Neuronal stem cell (in vitro differentiated cells): Measurements from ENCODE around the gene TBX5.

ENCODE experiments used
- DNase-seq: peaks from one replicate; pipeline ENCODE4 v3.0.0-alpha.2; 2013; ENCODE audit warnings: low spot score
- H2AFZ ChIP-seq: one replicate; pipeline ENCODE4 v1.6.1; 2013; ENCODE audit warnings: mild to moderate bottlenecking, low read length, inconsistent platforms
- H2AK5ac ChIP-seq: 2 replicates; pipeline ENCODE4 v1.6.1; 2013; ENCODE audit warnings: low read depth, mild to moderate bottlenecking, inconsistent platforms, low read length, moderate library complexity, mixed read lengths
- H2BK120ac ChIP-seq: 2 replicates; pipeline ENCODE4 v1.6.1; 2013; ENCODE audit warnings: low read depth, mild to moderate bottlenecking, inconsistent platforms, low read length, moderate library complexity, mixed read lengths
- H2BK12ac ChIP-seq: one replicate; pipeline ENCODE4 v1.6.1; 2013; ENCODE audit warnings: low read length, inconsistent platforms
- H2BK15ac ChIP-seq: 2 replicates; pipeline ENCODE4 v1.6.1; 2013; ENCODE audit warnings: mild to moderate bottlenecking, low read length, inconsistent platforms, mixed read lengths
- H2BK5ac ChIP-seq: one replicate; pipeline ENCODE4 v1.6.1; 2013; ENCODE audit warnings: inconsistent platforms, mild to moderate bottlenecking, low read length, moderate library complexity
- H3K14ac ChIP-seq: one replicate; pipeline ENCODE4 v1.6.1; 2013; ENCODE audit warnings: low read length, inconsistent platforms
- H3K18ac ChIP-seq: 2 replicates; pipeline ENCODE4 v1.6.1; 2013; ENCODE audit warnings: low read length, inconsistent platforms
- H3K23ac ChIP-seq: 2 replicates; pipeline ENCODE4 v1.6.1; 2013; ENCODE audit warnings: low read depth, mild to moderate bottlenecking, mixed read lengths, low read length, inconsistent platforms; ENCODE audit not compliant: poor library complexity
- H3K27ac ChIP-seq: replicated peaks from 3 replicates; pipeline ENCODE4 v1.5.1; 2013; ENCODE audit warnings: low read length, inconsistent platforms
- H3K27me3 ChIP-seq, 3 experiments: 2 replicates each; pipeline ENCODE4 v1.6.1; 2013; ENCODE audit warnings: low read length in 3 of 3, mild to moderate bottlenecking in 2 of 3, inconsistent platforms in 1 of 3, low read depth in 1 of 3, mixed read lengths in 1 of 3, moderate library complexity in 1 of 3; ENCODE audit not compliant: control insufficient read depth in 3 of 3, insufficient read depth in 3 of 3
- H3K36me3 ChIP-seq, 2 donors: replicated peaks in 1 of 2; 2 replicates each; pipeline ENCODE4 v1.6.1; 2013; ENCODE audit warnings: low read length in 2 of 2; ENCODE audit not compliant: control insufficient read depth in 2 of 2, insufficient read depth in 2 of 2
- H3K4ac ChIP-seq: 2 replicates; pipeline ENCODE4 v1.6.1; 2013; ENCODE audit warnings: inconsistent platforms, mild to moderate bottlenecking, low read length, moderate library complexity
- H3K4me1 ChIP-seq, 2 donors: 1 replicate in 1 of 2; 2 replicates in 1 of 2; pipeline ENCODE4 v1.6.1; 2013; ENCODE audit warnings: low read length in 2 of 2, low read depth in 1 of 2; ENCODE audit not compliant: control insufficient read depth in 2 of 2, insufficient read depth in 1 of 2
- H3K4me2 ChIP-seq: one replicate; pipeline ENCODE4 v1.6.1; 2013; ENCODE audit warnings: mild to moderate bottlenecking, low read length, inconsistent platforms; ENCODE audit not compliant: insufficient read depth, poor library complexity, severe bottlenecking
- H3K4me3 ChIP-seq, 2 donors: 2 replicates each; pipeline ENCODE4 v1.5.1; 2013; ENCODE audit warnings: low read length in 2 of 2, mild to moderate bottlenecking in 2 of 2, inconsistent platforms in 1 of 2, moderate library complexity in 1 of 2
- H3K79me1 ChIP-seq: one replicate; pipeline ENCODE4 v1.6.1; 2013; ENCODE audit warnings: low read depth, mild to moderate bottlenecking, inconsistent platforms, low read length, moderate library complexity
- H3K9ac ChIP-seq: one replicate; pipeline ENCODE4 v1.6.1; 2013; ENCODE audit warnings: mild to moderate bottlenecking, low read depth, low read length, inconsistent platforms; ENCODE audit not compliant: poor library complexity
- H3K9me3 ChIP-seq, 2 donors: replicated peaks in 1 of 2; 2 replicates each; pipeline versions ENCODE3 to v1.6.1; 2013; ENCODE audit warnings: low read length in 2 of 2, mild to moderate bottlenecking in 2 of 2, inconsistent platforms in 1 of 2, low read depth in 1 of 2, mixed read lengths in 1 of 2, moderate library complexity in 1 of 2; ENCODE audit not compliant: control insufficient read depth in 2 of 2, insufficient read depth in 1 of 2
- H4K8ac ChIP-seq: one replicate; pipeline ENCODE4 v1.6.1; 2013; ENCODE audit warnings: low read depth, mild to moderate bottlenecking, inconsistent platforms, low read length, moderate library complexity
- H4K91ac ChIP-seq: one replicate; pipeline ENCODE4 v1.6.1; 2013; ENCODE audit warnings: low read length, low read depth, mild to moderate bottlenecking, inconsistent platforms; ENCODE audit not compliant: poor library complexity
- WGBS, 2 donors: extraction: QIAGEN DNeasy Blood & Tissue Kit; methylation state at CpG; one replicate each; pipeline ENCODE4 v1.1.7; 2013; ENCODE audit warnings: missing lambda C conversion rate in 2 of 2, mixed read lengths in 1 of 2; ENCODE audit not compliant: insufficient read length in 2 of 2, insufficient replicate concordance in 1 of 2; ENCODE audit errors: extremely low coverage in 2 of 2; 5-methylcytosine and 5-hydroxymethylcytosine counted together

Gene TBX5

GRCh38 chr12:114347861-114348260 is 58.1 kb downstream of the TBX5 start:
- Histone ChIP-seq H2BK12ac (no peak overlapping the region), H3K4me2 (no peak overlapping the region), H2AFZ (no peak overlapping the region), H3K27ac (no peak overlapping the region), H4K91ac (no peak overlapping the region), H3K36me3 (no peaks in the 10 kb centered on the region), H3K14ac (no peak overlapping the region), H3K9ac (no peak overlapping the region), H3K4me1 (no peaks in the 10 kb centered on the region), H3K23ac (no peak overlapping the region), H3K9me3 (no peaks in the 10 kb centered on the region), H2AK5ac (no peak overlapping the region), H4K8ac (no peak overlapping the region), H3K79me1 (no peaks in the 10 kb centered on the region), H3K18ac (no peak overlapping the region), H2BK15ac (no peak overlapping the region), H2BK5ac (no peak overlapping the region), H3K27me3 (no peaks in the 10 kb centered on the region), H3K4me3 (no peak overlapping the region), H2BK120ac (no peak overlapping the region), H3K4ac (no peak overlapping the region)
- WGBS, 2 donors, result no CpG with 5 or more reads among the region's 3 CpGs
- no peak for DNase-seq

- Histone ChIP-seq H3K79me1 (no peaks in the 10 kb centered on the region), H2AFZ (no peak overlapping the region), H4K8ac (no peak overlapping the region), H3K4me2 (no peak overlapping the region), H3K18ac (no peak overlapping the region), H3K4me3 (no peak overlapping the region), H2BK12ac (no peak overlapping the region), H2BK15ac (no peak overlapping the region), H3K27ac (no peak overlapping the region), H4K91ac (no peak overlapping the region), H2AK5ac (no peak overlapping the region), H2BK120ac (no peak overlapping the region), H3K14ac (no peak overlapping the region), H3K9me3 (no peaks in the 10 kb centered on the region), H3K9ac (no peak overlapping the region), H3K23ac (no peak overlapping the region), H3K36me3 (no peaks in the 10 kb centered on the region), H3K4me1 (no peaks in the 10 kb centered on the region), H3K27me3 (no peaks in the 10 kb centered on the region), H2BK5ac (no peak overlapping the region), H3K4ac (no peak overlapping the region)
- no peak for DNase-seq
- WGBS, 2 donors, result no CpG with 5 or more reads among the region's 2 CpGs
Observed at GRCh38 chr12:114344831-114345230, 61.1 kb downstream of the TBX5 start.

- H3K36me3 ChIP-seq, result no peaks in the 10 kb centered on the region
Observed at GRCh38 chr12:114344303-114344663, 61.7 kb downstream of the TBX5 start.

GRCh38 chr12:114343585-114344302 is 62.2 kb downstream of the TBX5 start:
- WGBS, 2 donors, result 100% methylated on average over 1 of the region's 4 CpGs; no CpG with 5 or more reads in 1 of the 2 donors
- H2AK5ac ChIP-seq, result no peak overlapping the region

More at GRCh38 chr12:114344303-114344663, 61.7 kb downstream of the TBX5 start:
- Histone ChIP-seq H2BK120ac (no peak overlapping the region), H3K4me3 (no peak overlapping the region), H2AFZ (no peak overlapping the region), H2BK12ac (no peak overlapping the region), H3K4me1 (no peaks in the 10 kb centered on the region), H3K9me3 (no peaks in the 10 kb centered on the region), H3K27ac (no peak overlapping the region), H4K91ac (no peak overlapping the region), H3K23ac (no peak overlapping the region), H2BK5ac (no peak overlapping the region), H4K8ac (no peak overlapping the region), H2AK5ac (no peak overlapping the region), H3K4ac (no peak overlapping the region), H3K14ac (no peak overlapping the region), H3K9ac (no peak overlapping the region), H3K27me3 (no peaks in the 10 kb centered on the region), H2BK15ac (no peak overlapping the region), H3K18ac (no peak overlapping the region), H3K4me2 (no peak overlapping the region), H3K79me1 (no peaks in the 10 kb centered on the region)
- DNase-seq, result no peak
- WGBS, 2 donors, result no CpG with 5 or more reads among the region's 1 CpG

More at GRCh38 chr12:114343585-114344302, 62.2 kb downstream of the TBX5 start:
- no peaks in the 10 kb centered on the region for H3K4me1 ChIP-seq
- no peaks in the 10 kb centered on the region for H3K79me1 ChIP-seq
- H2BK15ac ChIP-seq, result no peak overlapping the region
- no peaks in the 10 kb centered on the region for H3K36me3 ChIP-seq
- no peak overlapping the region for H2BK120ac ChIP-seq
- H2BK5ac ChIP-seq, result no peak overlapping the region
- H2AFZ ChIP-seq, result no peak overlapping the region
- H3K9me3 ChIP-seq, result no peaks in the 10 kb centered on the region
- H3K4ac ChIP-seq, result no peak overlapping the region
- no peak overlapping the region for H3K14ac ChIP-seq
- no peak overlapping the region for H3K9ac ChIP-seq
- H3K27ac ChIP-seq, result no peak overlapping the region
- no peaks in the 10 kb centered on the region for H3K27me3 ChIP-seq
- H4K8ac ChIP-seq, result no peak overlapping the region
- no peak overlapping the region for H4K91ac ChIP-seq
- H3K23ac ChIP-seq, result no peak overlapping the region
- H2BK12ac ChIP-seq, result no peak overlapping the region
- DNase-seq, result no peak
- H3K4me2 ChIP-seq, result no peak overlapping the region
- no peak overlapping the region for H3K4me3 ChIP-seq
- H3K18ac ChIP-seq, result no peak overlapping the region
